Mesenteric fat pad (tissue), 1 donor: ENCODE measurements around the gene NR1H4. TPM values are rescaled to one million over a fixed set of nuclear protein-coding genes. Genes with fewer than 3 reads are reported as not detected.

Experiments
- total RNA-seq: library from RNA; stranded (reverse); fragmentation: NEBNext Ultra II Directional; extraction: Animal tissue kit (Norgen Biotek cat#: 25700); gene quantifications from one replicate; pipeline ENCODE4 v1.2.1, GENCODE V29; 2021
- donor health status: DM: yes; HTN: yes; CAD: no.

Gene NR1H4
- total RNA-seq, 1 donor from 2014 or later, result not detected

Other genes with a start within 250 kb of the NR1H4 start
- gene DEPDC4, start 206.8 kb upstream of the NR1H4 start, total RNA-seq, result 0.58 TPM
- 40.0 TPM for gene SCYL2, start 206.7 kb upstream of the NR1H4 start, total RNA-seq
- not detected for gene SLC17A8, start 116.8 kb upstream of the NR1H4 start, total RNA-seq
- gene GAS2L3, start 99.8 kb downstream of the NR1H4 start, total RNA-seq, result 10.0 TPM